LHCN-M2 (cell line): ENCODE results near the gene FGF14. TPM values are rescaled to one million over a fixed set of nuclear protein-coding genes. Genes with fewer than 3 reads are reported as not detected.

Experiments used
- DNase-seq: peaks from one replicate; pipeline ENCODE4 v3.0.0-alpha.2; 2012; ENCODE audit warnings: low read depth
- polyA plus RNA-seq: library from polyadenylated mRNA; unstranded; fragments of >200 nt; gene quantifications from one replicate; pipeline ENCODE4 v1.2.1, GENCODE V29; 2012; ENCODE audit warnings: missing spikeins
- total RNA-seq: library from RNA; depleted of rRNA; stranded (reverse); fragments of >200 nt; gene quantifications from 2 replicates; pipeline ENCODE4 v1.2.3, GENCODE V29; 2014; rRNA removed

FGF14 gene
- total RNA-seq = 0.06 TPM in 1 of 2 replicates, not detected in the other
- 0.83 TPM for polyA plus RNA-seq

DNA sequence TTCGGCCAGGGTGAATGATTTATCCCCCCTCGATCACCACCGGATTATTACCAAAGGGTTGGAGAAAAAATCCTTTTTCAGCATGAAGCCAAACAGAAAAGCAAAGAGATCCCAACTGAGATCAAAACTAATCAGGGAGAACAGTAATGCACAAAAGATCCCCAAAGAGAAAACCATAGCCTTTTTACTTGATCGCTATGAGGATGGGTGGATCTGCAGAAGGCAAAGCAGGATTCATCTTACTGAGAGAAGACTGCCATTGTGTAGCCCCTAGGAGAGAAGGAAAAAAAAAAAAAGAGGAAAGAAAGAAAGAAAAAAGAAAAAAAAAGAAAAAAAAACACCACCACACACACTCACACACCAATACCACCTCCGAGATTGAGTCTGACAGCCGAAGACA, at the start of gene FGF14:
TSS of gene FGF14 (minus strand) at position 283 of the 400 bp plus-strand sequence.
- no peak for DNase-seq

DNA sequence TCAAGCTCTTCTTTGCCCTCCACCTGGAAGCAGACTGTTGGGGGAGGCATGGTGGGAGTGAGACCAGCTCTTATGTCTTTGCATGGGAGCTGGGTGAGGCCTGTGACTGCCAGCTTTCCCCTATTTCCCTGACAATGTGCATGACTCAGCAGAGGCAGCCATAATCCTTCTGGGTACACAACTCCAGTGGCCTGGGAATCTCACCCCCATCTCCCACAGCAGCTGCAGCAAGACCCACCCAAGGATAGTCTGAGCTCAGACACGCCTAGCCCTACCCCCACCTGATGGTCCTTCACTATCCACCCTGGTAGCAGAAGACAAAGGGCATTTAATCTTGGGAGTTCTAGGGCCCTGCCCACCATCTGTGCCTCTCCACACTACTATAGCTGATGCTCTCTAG, 41.4 kb upstream of the FGF14 start:
- DNase-seq = no peak

DNA sequence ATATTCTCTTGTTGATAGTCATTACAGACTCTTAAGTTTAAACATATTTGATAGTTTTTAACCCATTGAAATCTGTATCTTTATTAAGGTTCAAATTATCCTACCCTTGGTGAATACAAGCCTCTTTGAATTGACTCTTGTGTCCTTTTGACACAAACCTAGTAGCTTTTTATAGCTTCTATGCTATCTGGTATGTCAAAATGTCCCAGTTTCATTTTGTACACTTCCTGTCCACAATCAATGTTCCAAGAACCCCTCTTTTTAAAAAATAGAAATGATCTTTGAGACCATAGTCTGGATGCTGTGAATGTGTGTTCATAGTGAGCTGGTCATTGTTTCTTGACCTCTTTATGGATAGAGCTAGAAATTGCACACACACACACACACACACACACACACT, 39.2 kb upstream of the FGF14 start:
- no peak for DNase-seq

DNA sequence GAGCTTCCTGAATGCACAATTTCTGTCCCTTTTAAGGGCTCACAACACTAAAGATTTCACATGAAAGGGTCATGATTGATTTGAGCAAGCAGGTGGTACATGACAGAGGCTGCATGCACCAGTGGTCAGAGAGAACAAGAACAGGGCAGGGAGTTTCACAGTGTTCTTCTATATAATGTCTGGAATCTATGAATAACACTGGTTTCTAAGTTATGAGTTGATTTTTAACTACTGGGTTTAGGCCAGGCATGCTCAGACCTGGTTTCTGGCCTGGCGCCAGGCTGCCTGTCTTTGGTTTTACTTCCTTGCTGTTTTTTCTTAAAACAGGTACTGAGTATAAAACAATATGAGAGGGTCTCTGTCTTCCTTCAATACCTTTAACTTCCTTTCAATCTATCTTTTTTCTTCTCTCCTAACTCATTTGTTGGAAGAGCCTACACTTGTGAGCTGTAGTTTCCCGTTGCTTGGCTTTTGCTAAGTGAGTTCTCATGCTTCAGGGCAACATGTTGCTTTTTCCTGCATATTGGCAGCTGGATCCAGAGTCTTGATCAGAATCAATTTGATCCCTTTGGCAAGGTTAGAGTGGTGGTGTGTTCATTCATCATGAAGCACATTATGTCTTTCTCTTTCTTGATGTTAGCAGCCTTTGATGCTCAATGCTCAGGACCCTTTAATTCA, 38.5 kb upstream of the FGF14 start:
- DNase-seq = no peak

DNA sequence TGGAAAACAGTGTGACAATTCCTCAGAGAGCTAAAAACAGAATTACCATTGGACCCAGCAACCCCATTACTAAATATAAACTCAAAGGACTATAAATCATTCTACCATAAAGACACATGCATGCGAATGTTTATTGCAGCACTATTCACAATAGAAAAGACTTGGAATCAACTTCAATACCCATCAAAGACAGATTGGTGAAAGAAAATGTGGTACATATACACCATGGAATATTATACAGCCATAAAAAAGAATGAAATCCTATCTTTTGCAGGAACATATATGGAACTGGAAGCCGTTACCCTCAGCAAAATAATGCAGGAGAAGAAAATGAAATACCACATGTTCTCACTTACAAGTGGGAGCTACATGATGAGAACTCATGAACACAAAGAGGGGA, 20.8 kb upstream of the FGF14 start:
- DNase-seq = no peak

DNA sequence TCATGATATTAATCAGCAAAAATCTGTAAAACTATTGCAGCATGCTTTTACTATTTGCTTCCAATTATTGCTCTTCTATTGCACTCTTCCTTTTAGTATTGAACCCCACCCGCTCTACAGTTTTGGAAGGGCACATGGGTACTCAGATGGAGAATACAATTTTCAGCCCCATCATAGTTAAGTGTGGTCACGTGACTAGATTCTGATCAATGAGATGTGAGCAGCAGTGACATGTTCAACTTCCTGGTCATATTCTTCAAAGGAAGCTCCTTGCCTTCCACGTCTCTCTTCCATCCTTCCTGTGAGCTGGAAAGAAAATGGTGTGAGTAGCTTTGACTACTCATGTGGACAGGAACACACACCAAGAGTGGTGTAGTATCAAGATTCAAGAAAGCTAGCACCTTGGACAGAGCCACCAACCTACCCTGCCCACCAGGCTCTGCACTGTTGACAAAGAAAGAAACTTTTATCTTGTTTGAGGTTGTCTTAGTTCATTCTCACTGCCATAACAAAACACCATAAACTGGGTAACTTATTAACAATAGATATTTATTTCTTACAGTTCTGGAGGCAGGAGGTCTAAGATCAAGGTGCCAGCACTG, 3.8 kb upstream of the FGF14 start:
- DNase-seq = no peak

DNA sequence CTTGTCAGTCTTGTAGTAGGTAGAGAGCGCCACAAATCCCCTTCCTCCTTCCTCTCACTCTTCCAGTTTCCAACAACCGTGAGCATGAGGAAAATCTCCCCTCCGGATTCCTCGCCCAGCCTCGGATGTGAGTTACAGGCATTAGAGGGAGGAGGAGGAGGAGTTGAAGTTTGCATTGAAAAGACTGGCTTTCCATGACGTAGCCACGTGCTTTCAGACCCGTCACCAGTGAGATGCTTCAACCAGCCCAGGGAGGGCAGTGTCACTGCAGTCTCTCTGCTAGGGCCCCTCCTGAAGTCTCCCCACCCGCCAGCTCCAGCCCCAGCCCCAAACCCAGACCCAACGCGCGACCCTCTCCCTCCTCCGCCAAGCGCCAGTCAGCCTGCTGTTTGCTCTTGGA, 442 bp upstream of the FGF14 start:
- no peak for DNase-seq

DNA sequence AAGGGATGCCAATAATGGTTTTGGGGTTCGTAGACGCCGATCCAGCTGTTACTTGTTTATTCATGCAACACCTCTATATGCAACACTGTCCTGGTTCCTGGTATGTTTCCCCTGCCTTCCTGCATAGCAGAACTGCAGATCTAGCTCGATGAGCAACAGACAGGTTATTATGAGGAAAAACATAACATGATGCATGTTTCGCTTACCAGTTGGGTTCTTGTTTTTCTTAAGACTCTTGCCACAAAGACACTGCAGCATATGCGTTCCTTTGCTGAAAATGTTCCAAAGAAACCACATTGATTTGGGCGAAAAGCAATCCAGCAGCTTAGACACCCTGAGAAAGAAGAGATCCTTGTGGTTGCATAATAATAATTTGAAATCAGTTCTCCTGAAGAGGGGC, 583 bp downstream of the FGF14 start:
- DNase-seq = no peak

DNA sequence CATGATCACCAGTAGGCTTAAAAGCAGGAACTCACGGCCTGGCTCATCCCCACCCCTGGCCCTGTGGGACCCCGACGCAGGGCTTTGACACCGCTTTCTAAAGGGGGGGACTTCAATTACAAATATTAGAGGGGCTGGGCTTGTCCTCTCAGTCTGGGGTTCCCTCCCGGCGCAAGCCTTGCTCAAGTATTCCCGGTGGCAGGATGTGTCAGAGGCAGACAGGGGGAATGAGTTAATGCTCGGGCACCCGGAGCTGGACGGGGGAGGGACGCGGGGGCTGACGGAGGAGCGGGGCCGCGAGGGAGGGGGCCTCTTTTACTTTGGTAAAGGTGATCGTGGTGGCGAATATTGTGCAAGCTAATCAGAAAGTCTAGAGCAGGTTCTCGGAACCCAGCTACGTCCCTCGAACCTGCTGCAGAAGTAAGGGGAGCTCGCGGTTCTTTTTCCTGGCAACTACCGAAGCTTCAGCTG, 1.1 kb downstream of the FGF14 start:
- no peak for DNase-seq

DNA sequence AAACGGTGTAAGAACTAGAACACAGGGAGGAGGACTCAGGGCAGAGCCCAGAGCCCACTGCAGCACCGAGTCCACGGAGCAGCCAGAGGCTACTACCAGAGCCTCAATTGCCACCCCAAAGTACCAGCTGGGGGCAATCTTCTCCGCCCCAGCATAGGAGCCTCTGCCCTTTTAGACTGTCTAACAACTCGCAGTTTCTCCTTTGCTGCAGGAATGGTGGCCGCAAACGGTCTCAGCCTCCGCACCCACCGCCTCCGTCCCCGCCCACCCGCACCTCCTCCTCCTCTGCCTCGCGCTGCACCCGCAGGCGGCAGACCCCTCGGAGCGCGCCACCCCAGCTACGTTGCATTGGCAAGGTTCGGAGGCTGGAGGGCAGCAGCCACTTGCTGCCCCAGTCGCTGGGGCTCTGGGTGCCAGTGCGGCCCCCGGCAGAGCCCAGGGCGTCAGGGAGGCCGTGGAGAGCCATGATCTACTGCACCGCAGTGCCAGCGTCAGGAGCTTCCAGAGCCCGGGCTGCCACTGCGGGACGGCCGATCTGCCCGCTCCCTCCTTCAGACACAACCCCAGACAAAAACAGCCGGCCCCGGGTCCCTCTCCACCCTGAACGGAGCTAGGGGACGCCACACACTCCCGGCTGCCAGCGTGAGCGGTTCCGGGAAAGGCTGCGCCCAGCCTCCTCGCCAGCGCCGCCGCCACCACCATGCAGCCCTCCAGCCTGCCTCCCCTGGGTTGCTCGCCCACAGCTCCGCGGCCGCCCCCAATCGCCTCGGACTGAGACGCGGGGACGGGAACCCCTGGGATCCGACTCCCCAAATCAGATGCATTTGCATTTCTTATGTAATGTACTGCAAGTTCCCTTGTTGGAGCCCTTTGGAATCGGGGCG, 1.8 kb downstream of the FGF14 start:
- DNase-seq = no peak

DNA sequence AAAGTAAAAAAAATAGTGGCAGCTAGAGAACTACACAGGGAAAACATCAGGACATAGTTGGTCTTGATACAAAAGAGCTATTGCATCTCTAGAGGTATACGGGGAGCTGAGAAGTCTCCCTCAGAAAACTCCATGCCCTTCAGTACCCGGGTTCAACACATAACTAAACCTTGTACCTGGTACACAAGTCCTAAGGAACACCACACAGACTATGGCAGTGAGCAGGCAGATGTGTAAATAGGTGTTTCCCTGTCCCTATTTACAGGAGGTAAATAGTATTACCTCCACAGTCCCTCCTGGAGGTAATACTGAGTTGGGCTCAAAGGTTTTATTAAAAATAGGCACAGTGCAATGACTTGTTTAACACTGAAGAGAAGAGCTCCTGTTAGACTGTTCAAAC, 5.9 kb downstream of the FGF14 start:
- DNase-seq = no peak

DNA sequence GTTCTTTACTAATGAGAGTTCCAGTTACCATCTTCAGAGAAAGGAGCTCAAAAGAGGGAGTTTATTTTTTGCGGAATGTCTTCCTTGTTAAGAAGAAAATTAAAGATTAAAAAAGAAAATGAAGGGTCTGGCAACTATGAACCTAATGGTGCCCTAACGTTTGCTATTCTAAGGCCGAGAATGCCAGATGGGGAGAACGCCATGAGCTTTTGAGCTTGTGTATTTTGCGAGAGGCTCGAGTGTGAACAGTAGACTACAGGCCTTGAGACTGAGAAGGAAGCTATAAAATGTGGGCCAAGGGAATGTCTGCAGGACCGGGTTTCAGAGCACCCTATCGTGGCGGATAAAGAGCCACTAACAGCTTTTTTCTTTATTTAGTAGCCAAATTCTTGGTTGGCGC, 6.7 kb downstream of the FGF14 start:
- DNase-seq = no peak

DNA sequence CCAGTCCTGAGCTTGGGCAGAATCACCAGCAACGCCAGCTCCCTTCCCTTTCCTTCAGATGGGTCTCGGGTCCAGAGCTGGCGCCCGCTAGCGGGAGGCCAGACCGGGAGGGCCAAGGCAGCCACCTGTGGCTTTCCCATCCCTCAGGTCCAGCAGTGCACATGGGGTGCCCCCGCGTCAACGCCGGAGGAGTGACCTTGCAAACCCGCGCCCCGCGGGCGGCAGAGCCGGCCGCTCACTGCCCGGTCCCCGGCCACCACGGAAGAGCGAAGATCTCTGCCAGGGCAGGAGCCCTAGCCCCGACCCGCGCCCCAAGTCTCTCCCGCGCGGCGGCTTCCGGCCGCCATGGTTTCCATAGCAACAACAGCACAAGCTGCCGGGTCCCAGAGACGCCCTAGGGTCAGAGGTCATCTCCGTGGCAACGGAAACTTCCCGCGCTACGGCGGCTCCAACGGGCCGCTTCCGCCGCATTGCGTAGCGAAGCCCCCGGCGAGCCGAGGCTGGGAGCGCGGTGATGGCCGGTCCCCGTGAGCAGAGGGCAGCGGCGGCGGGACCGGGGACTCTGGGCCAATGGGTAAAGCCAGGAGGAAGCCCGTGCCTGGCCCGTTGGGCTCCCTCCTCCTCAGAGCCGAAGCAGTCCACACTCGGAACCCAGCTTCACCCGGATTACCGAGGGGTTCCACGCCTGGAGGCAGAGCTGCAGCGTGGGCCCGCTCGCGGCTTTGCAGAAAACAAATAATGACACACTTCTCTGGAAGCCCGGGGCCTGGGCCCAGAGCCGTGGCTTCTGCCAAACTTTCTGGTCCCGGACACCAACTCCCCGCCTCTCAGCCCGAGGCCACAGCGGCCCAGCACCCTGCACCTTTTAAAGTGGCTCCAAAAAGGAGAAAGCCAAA, 7.4 kb downstream of the FGF14 start:
- peak; percentile 77 for DNase-seq

DNA sequence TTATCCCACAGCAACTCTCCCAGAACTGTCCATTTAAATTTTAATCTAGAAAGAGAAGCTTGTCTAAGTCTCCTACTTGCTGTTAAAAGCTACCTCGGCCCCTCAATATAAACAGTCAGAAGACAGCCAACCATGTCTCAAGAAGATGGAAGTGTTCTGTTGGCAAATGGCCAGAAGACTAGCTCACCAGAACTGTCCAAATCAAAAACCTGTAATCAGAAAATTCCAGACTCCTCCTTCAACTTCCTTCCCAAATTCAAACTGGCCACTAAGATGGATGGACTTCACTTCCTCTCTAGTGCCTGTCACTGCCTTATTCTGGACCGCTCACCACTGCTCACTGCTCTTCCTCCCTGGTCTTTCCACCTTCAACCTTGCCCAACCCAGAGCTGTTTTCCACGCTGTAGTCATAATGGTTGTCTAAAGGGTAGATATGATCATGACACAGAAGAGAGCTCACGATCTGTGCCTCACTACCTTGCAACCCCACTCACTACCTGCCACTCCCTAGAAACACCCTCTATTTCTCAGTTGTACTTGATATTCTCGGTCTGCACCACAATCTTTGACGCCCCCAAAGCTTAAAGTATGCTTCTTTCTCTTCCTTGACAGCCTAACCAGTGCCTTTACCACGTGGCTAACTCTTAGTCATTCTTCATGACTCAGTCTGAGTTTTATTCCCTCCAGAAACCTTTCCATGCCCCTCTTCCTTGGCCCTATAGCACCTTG, 9.2 kb downstream of the FGF14 start:
- no peak for DNase-seq

DNA sequence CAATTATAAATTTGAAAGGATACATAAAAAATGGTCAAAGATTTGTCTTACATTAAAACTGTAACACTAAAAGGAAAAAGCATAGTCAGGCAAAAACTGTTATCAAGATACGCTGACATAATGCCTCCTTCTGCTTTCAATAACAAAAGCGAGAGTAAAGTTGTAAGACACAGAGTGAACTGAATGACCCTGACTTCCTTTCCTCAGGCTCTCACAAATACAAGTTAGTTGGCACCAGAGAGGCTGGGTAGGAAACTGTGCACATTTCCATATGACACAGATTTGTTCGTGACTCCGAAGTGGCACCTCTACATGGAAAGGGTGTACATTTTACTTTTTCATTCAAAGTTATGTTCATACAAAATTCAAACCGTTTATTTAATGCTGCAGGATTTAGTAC, 15.4 kb downstream of the FGF14 start:
- no peak for DNase-seq

DNA sequence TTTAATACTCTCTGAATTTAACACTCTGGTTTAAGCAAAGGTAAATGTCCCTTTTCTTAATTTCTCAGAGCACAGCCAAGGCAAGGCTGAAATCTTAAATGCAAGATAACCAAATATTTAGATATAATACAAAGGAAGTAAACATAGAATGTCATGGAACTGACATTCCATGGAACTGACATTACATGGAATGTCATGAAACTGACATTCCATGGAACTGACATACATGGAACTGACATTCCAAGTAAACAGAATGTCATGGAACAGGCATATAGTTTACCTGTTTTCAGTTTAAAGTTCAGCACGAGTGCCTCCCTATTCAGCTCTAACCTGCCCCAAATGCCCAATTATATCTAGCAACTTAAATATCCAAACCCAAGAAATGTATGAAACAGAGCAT, 21.8 kb downstream of the FGF14 start:
- DNase-seq = no peak

DNA sequence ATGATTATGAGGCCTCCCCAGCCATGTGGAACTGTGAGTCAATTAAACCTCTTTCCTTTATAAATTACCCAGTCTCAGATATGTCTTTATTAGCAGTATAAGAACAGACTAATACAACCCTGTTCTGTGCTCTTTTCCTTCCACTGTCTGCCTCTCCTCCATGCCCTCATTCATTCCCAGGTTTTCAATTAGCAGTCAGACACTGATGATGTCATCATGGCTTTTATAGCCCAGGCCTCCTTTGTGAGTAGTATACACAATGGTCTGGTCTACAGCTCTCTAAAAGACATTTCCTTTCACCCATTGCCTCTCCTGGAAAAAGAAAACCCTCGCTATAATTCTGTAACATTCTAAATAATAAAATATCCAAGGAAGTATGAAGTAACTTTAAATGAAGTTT, 25.5 kb downstream of the FGF14 start:
- no peak for DNase-seq

DNA sequence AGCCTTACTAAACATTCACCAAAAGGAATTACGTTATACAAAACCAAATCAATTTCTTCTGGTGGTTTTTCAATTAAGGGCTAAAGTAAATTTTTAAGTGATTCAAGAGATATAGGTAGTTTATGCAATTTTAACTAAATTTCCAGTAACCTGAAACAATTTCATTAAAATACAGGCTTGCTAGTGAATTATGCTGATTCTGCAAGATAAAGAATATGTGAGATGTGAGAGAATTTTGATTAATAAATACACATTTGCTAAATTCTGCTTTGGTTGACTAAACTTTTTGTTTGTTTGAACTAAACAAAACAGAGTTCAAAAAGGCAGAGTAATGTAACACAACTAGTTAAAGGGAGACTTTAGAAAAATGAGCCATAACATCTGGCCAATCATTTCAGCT, 27.1 kb downstream of the FGF14 start:
- no peak for DNase-seq

DNA sequence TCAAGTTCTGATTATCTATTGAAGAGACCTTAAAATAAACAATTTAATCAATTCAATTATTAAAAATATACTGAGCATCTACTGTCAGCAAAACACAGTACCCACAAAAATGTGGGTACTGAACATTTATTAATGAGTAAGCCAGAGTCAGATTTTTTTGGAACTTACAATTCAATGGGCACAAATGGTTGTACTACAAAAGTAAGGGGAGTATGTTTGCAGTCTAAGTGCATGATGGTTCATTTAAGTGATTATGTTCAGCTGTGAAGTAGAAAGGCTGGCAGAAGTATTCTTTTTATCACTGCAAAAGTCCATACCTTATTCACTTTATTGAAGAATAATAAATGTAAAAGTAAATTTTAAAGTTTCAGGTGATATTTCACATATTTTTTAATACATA, 27.6 kb downstream of the FGF14 start:
- no peak for DNase-seq

DNA sequence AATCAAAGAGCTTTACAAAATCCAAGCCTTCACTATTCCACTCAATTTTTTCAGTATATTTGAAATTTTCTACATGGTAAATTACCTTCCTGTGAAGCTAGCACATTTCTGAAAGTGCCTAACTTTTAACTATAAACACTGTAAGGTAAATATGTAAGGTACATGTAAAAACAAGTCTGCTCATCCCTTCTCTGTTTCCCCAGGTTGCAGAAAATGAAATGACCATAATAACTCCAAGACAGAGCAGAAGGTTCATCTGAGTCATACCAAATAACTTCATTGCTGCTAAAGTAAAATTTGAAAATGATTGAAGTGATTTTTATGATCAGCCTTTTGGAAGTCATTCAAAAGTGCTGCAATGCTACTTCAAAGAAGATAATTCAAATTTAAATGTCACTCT, 28.6 kb downstream of the FGF14 start:
- no peak for DNase-seq

DNA sequence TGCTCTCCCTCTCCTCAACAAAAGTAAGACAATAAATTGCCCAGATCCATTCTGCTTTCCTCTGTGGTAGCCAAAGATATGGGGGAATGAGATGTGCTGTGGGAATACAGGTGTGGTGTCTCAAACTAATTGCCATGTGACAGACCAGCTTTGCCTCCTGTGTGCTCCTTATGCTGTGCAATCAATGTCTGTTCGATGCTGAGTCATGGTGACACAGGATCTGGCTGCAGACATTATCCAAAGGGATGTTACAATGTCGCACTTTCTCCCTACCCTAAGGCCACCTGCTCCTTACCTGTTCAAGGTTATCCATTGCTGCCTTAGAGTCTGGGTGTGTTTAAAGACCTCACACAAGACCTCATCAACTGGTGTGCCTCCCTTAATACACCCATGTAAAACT, 32.5 kb downstream of the FGF14 start:
- DNase-seq = no peak
